NCI-H1048 (cell line): ENCODE results near the gene RHCE.
"Not testable (repeated sequence)": the region's sequence is repeated elsewhere in the genome, so short reads cannot be mapped to it uniquely, and the experiment has no call there.

ENCODE experiments used
- DNase-seq: peaks from one replicate; lab custom pipeline; 2025; lab: John Stamatoyannopoulos, UW

Gene RHCE

DNA sequence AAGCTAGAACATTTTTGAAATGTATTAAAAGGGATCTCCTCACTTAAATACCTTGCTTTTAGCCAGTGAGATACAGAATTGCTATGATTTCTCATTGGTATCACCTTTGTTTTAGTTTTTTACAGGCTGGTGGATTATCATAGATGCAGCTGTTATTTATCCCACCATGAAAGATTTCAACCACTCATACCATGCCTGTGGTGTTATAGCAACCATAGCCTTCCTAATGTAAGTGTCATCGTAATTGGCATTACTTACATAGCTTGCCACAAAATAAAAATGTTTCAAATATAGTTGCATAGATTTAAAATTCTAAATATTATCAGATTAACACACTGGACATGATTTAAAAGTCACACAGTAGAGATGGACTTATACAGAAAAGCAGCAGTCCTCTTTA is 77.8 kb downstream of the RHCE start:
- no peak for DNase-seq

DNA sequence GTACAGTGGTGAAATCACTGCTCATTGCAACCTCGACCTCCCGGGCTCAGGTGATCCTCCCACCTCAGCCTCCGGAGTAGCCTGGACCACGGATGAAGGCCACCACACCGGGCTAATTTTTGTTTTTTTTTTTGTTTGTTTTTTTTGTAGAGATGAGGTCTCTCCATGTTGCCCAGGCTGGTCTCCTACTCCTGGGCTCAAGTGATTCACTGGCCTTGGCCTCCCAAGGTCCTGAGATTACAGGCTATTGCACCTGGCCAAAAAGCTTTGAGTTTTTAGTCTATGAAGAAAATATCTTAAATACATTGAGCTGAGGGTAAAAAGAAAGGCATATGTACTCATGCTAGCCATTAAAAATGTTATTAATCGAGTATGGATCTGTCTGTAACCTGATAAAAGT is 78.9 kb downstream of the RHCE start:
- no peak for DNase-seq

DNA sequence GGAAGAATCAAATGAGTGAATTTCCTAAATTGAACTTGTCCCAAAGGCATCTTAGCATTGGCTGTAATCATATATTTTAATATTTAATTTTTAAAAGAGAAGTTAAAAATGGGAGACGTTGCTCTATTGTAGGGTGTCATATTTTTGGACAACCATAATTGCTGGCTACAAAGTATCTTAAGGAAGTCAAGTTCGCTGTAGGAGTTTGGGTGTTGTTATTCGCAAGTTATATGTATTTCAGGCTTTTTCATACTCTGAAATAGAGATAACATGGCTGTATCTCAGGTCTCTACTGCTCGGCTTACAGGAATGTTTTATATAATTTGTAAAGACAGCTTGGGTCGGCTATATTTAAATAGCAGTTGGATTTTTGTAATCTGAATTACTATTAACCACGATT is 81.6 kb downstream of the RHCE start:
- no peak for DNase-seq

DNA sequence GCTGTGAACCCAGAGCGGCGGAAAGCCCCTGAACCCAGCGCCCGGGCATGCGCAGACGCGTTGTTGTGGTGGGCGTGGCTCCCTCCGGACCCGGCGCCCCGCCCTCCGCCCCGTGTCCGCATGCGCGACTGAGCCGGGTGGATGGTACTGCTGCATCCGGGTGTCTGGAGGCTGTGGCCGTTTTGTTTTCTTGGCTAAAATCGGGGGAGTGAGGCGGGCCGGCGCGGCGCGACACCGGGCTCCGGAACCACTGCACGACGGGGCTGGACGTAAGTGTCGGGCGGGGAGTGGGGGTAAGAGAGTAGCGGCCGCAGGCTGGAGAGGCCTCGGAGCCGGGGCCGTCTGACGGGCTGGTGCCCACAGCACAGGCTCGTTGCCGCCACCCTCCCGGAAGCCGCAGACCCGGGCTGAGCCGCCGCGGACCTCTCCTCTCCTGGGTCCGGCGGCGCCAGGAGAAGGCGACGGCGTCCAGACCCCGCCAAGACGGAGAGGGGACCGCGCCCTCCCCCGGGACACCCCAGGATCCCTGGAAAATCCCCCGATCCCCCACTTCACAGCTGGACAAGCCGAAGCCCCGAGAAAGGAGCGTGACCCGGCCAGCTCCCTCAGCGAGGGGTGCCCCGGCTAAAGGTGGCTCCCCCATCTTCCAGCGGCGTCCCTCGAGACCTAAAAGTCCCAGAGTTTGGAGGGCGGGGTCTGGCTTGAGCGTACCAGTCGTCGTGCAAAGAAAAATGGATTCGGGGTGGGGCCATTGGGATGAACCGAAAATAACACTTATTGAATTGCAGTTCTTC is 82.2 kb downstream of the RHCE start, which contains the start of gene TMEM50A:
TSS of gene TMEM50A (plus strand) at position 147 of the 794 bp plus-strand sequence. CDS start 2,153 bp downstream, outside the sequence.
- peak; percentile 20 for DNase-seq

DNA sequence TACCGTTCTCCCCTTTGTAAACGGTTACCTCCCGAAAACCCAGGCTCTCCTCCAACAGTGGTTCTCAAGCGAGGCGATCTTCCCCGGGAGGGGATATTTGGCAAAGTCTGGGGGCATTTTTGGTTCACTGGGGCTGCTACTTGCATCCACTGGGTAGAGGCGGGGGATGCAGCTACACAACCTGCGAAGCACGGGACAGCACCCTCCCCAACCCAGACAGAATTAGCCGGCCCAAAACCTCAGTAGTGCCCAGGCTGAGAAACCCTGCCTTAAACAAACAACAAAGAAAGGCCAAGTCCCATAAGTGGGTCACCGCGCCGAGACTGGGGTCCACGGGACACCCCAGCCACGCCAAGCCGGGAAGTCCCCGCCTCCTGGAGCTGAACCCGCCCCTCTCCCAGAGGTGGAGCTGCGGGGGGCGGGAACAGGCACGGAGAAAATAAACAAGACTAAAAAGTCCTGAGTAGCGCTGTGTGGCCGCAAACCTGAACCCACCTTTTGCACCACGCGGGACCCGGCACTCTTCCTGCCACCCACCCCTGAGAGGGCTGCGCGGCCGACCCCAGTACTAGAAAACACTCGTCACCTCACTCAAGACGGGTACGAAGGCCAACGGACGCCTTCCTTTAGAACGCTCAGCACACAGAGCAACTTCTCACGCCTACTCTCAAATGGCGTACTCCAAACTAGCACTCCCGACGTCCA is 83.0 kb downstream of the RHCE start:
- DNase-seq, result not testable (repeated sequence)

DNA sequence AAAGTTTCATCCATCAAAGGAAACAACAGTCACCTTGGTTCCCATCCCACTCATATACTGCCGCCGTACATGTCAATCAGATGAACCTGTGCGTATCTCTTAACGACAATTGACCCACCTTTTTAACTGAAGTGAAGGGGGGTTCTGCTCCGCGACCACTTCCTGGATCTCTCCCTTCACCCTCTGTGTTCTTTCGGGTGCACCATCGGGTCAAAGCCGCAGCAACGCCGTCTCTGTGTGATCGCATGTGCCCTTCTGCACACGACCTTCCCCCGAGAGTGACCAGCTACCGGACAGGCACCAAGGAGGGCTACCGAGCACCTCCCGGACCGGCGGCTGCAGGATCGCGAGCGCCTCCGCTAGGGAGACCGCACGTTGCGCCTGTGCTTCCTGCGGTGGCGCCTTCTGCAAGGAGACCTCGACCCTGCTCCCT is 83.7 kb downstream of the RHCE start:
- DNase-seq, result not testable (repeated sequence)

DNA sequence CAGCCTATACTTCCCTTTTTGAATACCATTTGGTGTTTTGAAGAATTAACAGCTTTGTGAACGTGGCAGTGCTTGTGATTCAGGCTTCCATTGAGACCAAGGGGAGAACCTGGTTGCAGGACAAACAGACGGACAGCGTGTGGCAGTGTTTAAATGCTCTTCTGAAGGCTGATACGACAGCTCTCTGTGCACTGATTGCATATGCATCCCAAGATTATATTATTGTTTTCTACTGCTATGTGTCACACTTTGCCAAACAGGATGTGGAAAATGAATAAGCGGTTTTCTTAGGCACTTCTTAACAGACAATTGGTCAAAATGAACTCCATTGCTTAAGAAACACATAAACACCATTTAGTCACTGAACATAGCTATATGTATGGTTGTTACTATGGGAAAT is 90.7 kb downstream of the RHCE start:
- DNase-seq, result not testable (repeated sequence)

DNA sequence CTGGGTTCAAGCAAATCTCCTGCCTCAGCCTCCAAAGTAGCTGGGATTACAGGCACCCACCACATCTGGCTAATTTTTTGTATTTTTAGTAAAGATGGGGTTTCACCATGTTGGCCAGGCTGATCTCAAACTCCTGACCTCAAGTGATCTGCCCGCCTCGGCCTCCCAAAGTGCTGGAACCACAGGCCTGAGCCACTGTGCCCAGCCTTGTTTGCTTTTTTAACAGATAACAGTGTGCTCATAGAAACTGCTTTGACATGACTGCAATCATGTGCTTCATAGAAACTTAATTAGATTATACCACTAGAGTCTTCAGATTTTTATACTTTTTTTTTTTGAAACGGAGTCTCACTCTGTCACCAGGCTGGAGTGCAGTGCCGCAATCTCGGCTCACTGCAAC is 91.3 kb downstream of the RHCE start:
- DNase-seq, result not testable (repeated sequence)

DNA sequence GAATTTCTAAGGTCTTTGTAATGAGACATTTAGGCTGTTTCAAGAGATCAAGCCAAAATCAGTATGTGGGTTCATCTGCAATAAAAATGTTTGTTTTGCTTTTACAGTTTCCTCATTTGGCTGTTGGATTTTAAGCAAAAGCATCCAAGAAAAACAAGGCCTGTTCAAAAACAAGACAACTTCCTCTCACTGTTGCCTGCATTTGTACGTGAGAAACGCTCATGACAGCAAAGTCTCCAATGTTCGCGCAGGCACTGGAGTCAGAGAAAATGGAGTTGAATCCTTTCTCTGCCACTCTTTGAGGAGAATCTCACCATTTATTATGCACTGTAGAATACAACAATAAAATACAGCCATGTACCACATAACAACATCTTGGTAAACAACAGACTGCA is 91.8 kb downstream of the RHCE start:
- not testable (repeated sequence) for DNase-seq

DNA sequence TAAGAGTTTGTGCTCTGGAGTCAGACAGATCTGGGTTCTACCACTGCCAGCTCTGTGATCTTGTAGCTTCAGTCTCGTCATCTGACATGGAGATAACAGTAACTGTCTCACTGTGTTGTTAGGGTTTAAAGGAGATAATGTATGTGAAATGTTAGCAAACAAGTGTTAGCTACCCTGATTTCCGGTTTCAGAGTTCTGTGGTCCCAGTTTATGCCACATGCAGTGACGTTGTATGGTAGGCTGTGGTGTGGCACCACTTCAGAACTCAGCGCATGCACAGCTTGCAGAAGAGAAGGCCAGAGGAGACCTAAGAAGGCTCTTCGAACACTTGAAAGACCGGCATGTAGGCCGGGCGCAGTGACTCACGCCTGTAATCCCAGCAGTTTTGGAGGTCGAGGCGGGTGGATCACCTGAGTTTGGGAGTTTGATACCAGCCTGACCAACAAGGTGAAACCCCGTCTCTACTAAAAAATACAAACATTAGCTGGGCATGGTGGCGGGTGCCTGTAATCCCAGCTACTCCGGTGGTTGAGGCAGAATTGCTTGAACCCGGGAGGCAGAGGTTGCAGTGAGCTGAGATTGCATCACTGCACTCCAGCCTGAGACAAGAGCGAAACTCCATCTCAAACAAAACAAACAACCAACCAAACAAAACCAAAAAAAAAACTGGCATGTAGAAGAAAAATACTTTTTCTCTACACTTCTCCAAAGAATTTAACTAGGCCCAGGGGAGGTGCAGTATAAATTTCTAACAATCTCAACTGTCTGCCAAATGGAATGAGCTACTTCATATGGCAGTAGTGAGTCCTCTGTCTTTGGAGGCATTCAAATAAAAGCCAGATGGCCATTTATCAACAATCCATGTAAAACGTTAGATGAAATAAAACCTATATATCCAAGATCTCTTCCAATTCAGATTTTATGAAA is 92.5 kb downstream of the RHCE start:
- DNase-seq, result not testable (repeated sequence)

DNA sequence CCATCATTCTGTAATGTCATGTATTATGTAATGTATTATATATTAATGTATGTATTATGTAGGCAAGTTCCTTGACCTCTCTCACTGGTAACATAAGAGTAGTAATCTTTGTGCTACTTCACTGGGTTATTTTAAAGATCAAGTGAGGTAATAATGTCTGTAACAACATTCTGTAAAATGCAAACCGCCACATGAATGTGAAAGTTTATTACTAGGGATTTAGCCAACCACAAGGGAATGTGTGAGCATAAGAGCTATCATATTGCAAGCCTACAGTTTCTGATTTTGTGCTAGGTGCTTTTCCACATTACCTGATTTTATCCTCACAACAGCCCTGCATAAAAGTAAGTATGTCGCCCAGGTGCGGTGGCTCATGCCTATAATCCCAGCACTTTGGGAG is 96.2 kb downstream of the RHCE start:
- DNase-seq, result not testable (repeated sequence)

DNA sequence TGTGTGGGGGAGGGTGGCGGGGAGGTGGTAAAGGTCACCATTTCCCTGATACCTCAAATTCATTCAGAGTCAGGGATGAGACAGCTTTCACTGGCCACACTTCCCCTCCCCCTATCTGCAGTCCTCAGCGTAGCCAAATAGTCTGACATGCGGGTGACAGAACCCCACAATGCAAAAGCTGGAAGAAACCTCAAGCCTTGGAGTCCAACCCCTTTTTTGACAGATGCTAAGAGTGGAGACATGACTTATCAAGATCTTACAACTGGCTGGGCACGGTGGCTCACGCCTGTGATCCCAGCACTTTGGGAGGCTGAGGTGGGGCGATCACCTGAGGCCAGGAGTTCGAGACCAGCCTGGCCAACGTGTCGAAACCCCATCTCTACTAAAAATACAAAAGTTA is 98.5 kb downstream of the RHCE start:
- DNase-seq, result not testable (repeated sequence)

DNA sequence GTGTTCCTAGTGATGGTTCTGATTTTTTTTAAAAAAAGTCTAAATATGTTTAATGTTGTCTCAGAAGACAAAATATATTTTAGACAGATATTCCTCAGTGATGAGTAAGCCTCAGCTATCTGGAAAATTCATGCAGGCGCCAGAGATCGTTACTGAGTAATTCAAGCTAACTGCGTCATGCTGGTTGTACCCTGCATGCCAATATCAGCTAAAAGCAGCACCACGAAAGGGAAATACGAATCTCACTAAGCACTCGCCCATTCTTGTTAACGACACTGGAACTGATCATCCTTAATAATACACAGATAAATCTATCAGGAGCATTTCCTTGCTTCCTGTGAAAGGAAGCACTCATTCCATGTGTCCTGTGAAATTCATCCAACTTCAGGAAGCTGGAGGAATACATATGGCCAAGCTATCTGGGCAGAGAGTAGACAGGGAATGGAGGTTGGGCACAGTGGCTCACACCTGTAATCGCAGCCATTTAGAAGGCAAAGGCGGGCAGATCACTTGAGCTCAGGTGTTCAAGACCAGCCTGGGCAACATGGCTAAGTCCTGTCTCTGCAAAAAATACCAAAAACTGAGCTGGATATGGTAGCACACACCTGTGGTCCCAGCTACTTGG is 100.2 kb downstream of the RHCE start:
- not testable (repeated sequence) for DNase-seq

DNA sequence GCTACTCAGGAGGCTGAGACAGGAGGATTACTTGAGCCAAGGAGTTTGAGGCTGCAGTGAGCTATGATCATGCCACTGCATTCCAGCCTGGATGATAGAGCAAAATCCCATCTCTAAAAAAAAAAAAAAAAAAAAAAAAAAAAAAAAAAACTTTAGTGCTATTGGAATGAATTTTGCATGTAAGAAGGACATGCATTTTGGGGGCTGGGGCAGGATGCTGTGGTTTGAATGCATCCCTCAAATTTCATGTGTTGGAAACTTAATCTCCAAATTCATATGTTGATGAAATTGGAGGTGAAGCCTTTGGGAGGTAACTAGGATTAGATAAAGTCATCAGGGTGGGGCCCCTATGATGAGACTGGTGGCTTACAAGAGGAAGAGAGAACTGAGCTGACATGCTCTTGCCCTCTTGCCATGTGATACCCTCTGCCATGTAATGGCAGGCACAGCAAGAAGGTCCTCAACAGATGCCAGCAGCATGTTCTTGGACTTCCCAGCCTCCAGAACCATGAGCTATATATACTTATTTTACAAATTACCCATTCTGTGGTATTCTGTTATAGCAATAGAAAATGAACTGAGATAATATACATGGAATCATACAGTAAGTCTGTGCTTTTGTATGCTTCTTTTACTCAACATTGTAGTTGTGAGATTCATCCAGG is 107.7 kb downstream of the RHCE start:
- not testable (repeated sequence) for DNase-seq
